ENCODE data around the gene CYP4V2.

Gene CYP4V2

GRCh38 chr4:186250760-186251159 is 59.4 kb downstream of the CYP4V2 start:
- Histone ChIP-seq H3K9ac (ENCODE audit: low read length) (peak overlapping the region; percentile 62), H3K9me3 (ENCODE audit: control insufficient read depth, insufficient read depth, low read depth, low read length) (peaks cover 3% of the 10 kb centered on the region; the same call in 1 of the 2 replicates), H3K27ac (ENCODE audit: low read depth, low read length) (peak overlapping the region; percentile 78), H3K36me3 (ENCODE audit: control insufficient read depth, insufficient read depth, low read length) (peaks cover 31% of the 10 kb centered on the region), H3K4me3 (ENCODE audit: low read depth, low read length) (peak overlapping the region; percentile 1; the same call in 1 of the 2 replicates), H3K4me1 (ENCODE audit: control insufficient read depth, insufficient read depth, low read length) (peaks cover 45% of the 10 kb centered on the region), H3K27me3 (ENCODE audit: control insufficient read depth, insufficient read depth, low read length) (no peaks in the 10 kb centered on the region)

GRCh38 chr4:186255122-186255521 is 63.8 kb downstream of the CYP4V2 start:
- Histone ChIP-seq H3K27me3 (ENCODE audit: control insufficient read depth, insufficient read depth, low read length) (no peaks in the 10 kb centered on the region), H3K9ac (ENCODE audit: low read length) (no peak overlapping the region), H3K9me3 (ENCODE audit: control insufficient read depth, insufficient read depth, low read depth, low read length) (peaks cover 11% of the 10 kb centered on the region), H3K27ac (ENCODE audit: low read depth, low read length) (no peak overlapping the region), H3K36me3 (ENCODE audit: control insufficient read depth, insufficient read depth, low read length) (peaks cover 54% of the 10 kb centered on the region), H3K4me1 (ENCODE audit: control insufficient read depth, insufficient read depth, low read length) (peaks cover 21% of the 10 kb centered on the region), H3K4me3 (ENCODE audit: low read depth, low read length) (no peak overlapping the region)

GRCh38 chr4:186258216-186258811 is 66.9 kb downstream of the CYP4V2 start:
- Histone ChIP-seq H3K27me3 (ENCODE audit: control insufficient read depth, insufficient read depth, low read length) (no peaks in the 10 kb centered on the region), H3K9me3 (ENCODE audit: control insufficient read depth, insufficient read depth, low read depth, low read length) (peaks cover 15% of the 10 kb centered on the region), H3K27ac (ENCODE audit: low read depth, low read length) (no peak overlapping the region), H3K9ac (ENCODE audit: low read length) (no peak overlapping the region), H3K36me3 (ENCODE audit: control insufficient read depth, insufficient read depth, low read length) (peaks cover 40% of the 10 kb centered on the region), H3K4me3 (ENCODE audit: low read depth, low read length) (no peak overlapping the region), H3K4me1 (ENCODE audit: control insufficient read depth, insufficient read depth, low read length) (no peaks in the 10 kb centered on the region; the same call in 1 of the 2 replicates)

- Histone ChIP-seq H3K27ac (ENCODE audit: low read depth, low read length) (no peak overlapping the region), H3K4me1 (ENCODE audit: control insufficient read depth, insufficient read depth, low read length) (peaks cover 5% of the 10 kb centered on the region), H3K4me3 (ENCODE audit: low read depth, low read length) (no peak overlapping the region), H3K9me3 (ENCODE audit: control insufficient read depth, insufficient read depth, low read depth, low read length) (peaks cover 15% of the 10 kb centered on the region), H3K9ac (ENCODE audit: low read length) (no peak overlapping the region), H3K27me3 (ENCODE audit: control insufficient read depth, insufficient read depth, low read length) (no peaks in the 10 kb centered on the region), H3K36me3 (ENCODE audit: control insufficient read depth, insufficient read depth, low read length) (peaks cover 33% of the 10 kb centered on the region)
These were observed 68.7 kb downstream of the CYP4V2 start for GRCh38 chr4:186260117-186260503.
